Neural cell (in vitro differentiated cells): Measurements from ENCODE around the gene TNS1.

Experiments used
- CTCF ChIP-seq: fragments of 450-650 bp; IDR thresholded peaks from 2 replicates; pipeline ENCODE4 v1.5.1; 2014; ENCODE audit warnings: antibody characterized with exemption, mild to moderate bottlenecking, moderate library complexity; ENCODE audit not compliant: poor library complexity, severe bottlenecking
- EP300 ChIP-seq: fragments of 450-650 bp; conservative IDR thresholded peaks from 2 replicates; pipeline ENCODE4 v1.6.1; 2014; ENCODE audit warnings: antibody characterized with exemption, mild to moderate bottlenecking, moderate library complexity; ENCODE audit not compliant: poor library complexity, severe bottlenecking
- EZH2 ChIP-seq: fragments of 200-600, 300-800 bp; shearing (Covaris generic), sonication (generic); IDR thresholded peaks from 2 replicates; pipeline ENCODE4 v1.6.1; 2014; ENCODE audit warnings: antibody characterized with exemption, low read length, borderline replicate concordance, mild to moderate bottlenecking; ENCODE audit not compliant: insufficient read depth, poor library complexity, severe bottlenecking
- POLR2AphosphoS5 ChIP-seq: IDR thresholded peaks from 2 replicates; pipeline ENCODE4 v1.6.1; 2012
- RAD21 ChIP-seq: fragments of 450-650 bp; conservative IDR thresholded peaks from 2 replicates; pipeline ENCODE4 v1.6.1; 2014; ENCODE audit warnings: antibody characterized with exemption, mild to moderate bottlenecking, moderate library complexity
- SMC3 ChIP-seq: fragments of 450-650 bp; conservative IDR thresholded peaks from 2 replicates; pipeline ENCODE4 v1.6.1; 2014; ENCODE audit warnings: antibody characterized with exemption, mild to moderate bottlenecking, moderate library complexity; ENCODE audit not compliant: poor library complexity
- TAF1 ChIP-seq: IDR thresholded peaks from 2 replicates; pipeline ENCODE4 v1.6.1; 2012; ENCODE audit warnings: low read depth
- TF ChIP-seq, protein P1 (sequence below): IDR thresholded peaks from 2 replicates; pipeline ENCODE4 v1.6.1; 2012; ENCODE audit warnings: borderline replicate concordance

DNA sequence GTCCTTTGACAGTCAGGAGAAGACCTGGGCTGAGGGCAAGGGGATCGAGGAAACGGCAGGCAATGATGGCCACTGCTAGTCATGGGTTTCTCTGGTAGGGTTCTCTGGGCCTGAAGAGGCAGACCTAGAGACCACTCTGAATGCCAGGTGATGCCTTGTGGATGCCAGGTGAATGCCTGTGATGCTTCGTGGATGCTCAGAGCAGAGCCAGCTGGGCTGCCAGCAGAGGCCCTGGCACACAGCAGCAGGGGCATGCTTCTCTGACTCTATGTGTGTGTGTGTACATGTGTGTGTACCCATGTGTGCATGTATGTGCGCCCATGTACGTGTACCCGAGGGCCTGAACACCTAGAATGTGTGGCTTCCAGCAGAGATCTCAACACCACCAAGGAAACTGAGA, 172.0 kb downstream of the TNS1 start:
- TF ChIP-seq EZH2 = no peak
- TF ChIP-seq POLR2AphosphoS5 = no peak
- no peak for TF ChIP-seq TAF1
- no peak for TF ChIP-seq CTCF
- TF ChIP-seq EP300 = no peak
- TF ChIP-seq, protein P1, sequence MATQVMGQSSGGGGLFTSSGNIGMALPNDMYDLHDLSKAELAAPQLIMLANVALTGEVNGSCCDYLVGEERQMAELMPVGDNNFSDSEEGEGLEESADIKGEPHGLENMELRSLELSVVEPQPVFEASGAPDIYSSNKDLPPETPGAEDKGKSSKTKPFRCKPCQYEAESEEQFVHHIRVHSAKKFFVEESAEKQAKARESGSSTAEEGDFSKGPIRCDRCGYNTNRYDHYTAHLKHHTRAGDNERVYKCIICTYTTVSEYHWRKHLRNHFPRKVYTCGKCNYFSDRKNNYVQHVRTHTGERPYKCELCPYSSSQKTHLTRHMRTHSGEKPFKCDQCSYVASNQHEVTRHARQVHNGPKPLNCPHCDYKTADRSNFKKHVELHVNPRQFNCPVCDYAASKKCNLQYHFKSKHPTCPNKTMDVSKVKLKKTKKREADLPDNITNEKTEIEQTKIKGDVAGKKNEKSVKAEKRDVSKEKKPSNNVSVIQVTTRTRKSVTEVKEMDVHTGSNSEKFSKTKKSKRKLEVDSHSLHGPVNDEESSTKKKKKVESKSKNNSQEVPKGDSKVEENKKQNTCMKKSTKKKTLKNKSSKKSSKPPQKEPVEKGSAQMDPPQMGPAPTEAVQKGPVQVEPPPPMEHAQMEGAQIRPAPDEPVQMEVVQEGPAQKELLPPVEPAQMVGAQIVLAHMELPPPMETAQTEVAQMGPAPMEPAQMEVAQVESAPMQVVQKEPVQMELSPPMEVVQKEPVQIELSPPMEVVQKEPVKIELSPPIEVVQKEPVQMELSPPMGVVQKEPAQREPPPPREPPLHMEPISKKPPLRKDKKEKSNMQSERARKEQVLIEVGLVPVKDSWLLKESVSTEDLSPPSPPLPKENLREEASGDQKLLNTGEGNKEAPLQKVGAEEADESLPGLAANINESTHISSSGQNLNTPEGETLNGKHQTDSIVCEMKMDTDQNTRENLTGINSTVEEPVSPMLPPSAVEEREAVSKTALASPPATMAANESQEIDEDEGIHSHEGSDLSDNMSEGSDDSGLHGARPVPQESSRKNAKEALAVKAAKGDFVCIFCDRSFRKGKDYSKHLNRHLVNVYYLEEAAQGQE = no peak
- TF ChIP-seq SMC3 = no peak
- no peak for TF ChIP-seq RAD21
